Measurements from ENCODE around the gene MBD5.

DNA sequence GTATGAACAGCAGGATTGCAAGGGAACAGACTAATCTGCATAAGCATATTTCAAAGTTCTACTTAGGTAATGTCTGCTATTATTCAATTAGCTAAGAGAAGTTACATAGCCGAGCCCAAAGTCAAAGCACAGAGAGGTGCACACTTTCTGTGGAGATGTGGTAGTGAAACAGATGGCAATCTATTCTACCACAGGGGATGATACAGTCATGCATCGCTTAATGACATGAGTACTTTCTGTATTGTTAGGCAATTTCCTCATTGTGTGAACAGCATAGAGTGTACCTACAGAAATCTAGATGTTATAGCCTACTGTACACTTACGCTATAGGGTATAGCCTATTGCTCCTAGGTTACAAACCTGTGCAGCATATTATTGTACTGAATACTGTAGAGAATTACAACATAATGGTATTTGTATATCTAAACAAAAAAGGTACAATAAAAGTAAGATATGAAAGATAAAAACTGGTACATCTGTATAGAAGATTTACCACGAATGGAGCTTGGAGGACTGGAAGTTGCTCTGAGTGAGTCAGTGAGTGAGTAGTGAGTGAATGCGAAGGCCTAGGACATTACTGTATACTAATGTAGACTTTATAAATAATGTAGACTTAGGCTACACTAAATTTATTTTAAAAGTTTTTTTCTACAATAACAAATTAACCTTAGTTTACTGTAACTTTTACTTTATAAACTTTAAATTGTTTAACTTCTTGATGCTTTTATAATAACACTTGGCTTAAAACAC is 197.6 kb downstream of the MBD5 start:
- TF ChIP-seq, protein P1, sequence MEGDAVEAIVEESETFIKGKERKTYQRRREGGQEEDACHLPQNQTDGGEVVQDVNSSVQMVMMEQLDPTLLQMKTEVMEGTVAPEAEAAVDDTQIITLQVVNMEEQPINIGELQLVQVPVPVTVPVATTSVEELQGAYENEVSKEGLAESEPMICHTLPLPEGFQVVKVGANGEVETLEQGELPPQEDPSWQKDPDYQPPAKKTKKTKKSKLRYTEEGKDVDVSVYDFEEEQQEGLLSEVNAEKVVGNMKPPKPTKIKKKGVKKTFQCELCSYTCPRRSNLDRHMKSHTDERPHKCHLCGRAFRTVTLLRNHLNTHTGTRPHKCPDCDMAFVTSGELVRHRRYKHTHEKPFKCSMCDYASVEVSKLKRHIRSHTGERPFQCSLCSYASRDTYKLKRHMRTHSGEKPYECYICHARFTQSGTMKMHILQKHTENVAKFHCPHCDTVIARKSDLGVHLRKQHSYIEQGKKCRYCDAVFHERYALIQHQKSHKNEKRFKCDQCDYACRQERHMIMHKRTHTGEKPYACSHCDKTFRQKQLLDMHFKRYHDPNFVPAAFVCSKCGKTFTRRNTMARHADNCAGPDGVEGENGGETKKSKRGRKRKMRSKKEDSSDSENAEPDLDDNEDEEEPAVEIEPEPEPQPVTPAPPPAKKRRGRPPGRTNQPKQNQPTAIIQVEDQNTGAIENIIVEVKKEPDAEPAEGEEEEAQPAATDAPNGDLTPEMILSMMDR (IDR thresholded peaks at IDR 0.05), result no peak
- no peak for TF ChIP-seq POLR2A (IDR thresholded peaks at IDR 0.05)
